Measurements from ENCODE around the gene C3orf80. TPM values are rescaled to one million over a fixed set of nuclear protein-coding genes. Genes with fewer than 3 reads are reported as not detected.

Gene C3orf80
- total and polyA plus RNA-seq, 4 donors = 0.23 to 3.3 (median 0.84) TPM

DNA sequence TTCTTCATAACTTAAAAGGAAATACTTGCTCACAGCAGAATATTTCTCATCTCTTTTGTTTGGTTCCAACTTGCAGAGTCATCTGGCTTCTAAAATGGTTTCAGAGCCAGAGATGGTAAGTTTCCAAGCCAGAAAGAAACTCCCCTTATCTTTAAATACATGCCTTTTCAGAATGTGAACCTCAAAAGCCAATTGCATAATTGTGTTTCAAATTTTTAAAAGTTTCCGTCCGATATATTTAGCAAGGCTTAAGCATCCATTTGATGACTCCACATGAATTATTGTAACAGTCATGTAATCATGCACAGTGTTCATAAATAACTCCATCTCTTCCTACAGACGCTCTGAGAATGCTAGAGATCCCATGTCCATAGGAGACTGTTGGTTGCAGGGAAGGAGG, 40.6 kb upstream of the C3orf80 start:
- DNase-seq (peak in 2 of 3 donors; percentile 29 to 68), ATAC-seq (ENCODE audit: insufficient read depth, low FRiP score) (peak; percentile 21)
- no peaks in the 10 kb centered on the region for H3K27me3 ChIP-seq (ENCODE audit: control insufficient read depth in 3 of 3, insufficient read depth in 3 of 3, low read length in 2 of 3)
- no peaks in the 10 kb centered on the region for H3K9me3 ChIP-seq (ENCODE audit: control insufficient read depth in 4 of 4, insufficient read depth in 3 of 4, low read length in 3 of 4)
- peaks cover 0 to 23% (median 4%) of the 10 kb centered on the region in 5 donors for H3K4me1 ChIP-seq (ENCODE audit: control insufficient read depth in 5 of 5, insufficient read depth in 5 of 5, low read length in 5 of 5)
- no peak overlapping the region for H3K4me3 ChIP-seq
- H3K27ac ChIP-seq (ENCODE audit: low read depth in 1 of 2, low read length in 1 of 2) = no peak overlapping the region
- no peak overlapping the region for H3K9ac ChIP-seq (ENCODE audit: insufficient read depth in 1 of 2, low read length in 2 of 2)
- WGBS, 2 donors = 18 to 34% methylated on average over 3 of the region's 3 CpGs
- TF ChIP-seq, protein P1, sequence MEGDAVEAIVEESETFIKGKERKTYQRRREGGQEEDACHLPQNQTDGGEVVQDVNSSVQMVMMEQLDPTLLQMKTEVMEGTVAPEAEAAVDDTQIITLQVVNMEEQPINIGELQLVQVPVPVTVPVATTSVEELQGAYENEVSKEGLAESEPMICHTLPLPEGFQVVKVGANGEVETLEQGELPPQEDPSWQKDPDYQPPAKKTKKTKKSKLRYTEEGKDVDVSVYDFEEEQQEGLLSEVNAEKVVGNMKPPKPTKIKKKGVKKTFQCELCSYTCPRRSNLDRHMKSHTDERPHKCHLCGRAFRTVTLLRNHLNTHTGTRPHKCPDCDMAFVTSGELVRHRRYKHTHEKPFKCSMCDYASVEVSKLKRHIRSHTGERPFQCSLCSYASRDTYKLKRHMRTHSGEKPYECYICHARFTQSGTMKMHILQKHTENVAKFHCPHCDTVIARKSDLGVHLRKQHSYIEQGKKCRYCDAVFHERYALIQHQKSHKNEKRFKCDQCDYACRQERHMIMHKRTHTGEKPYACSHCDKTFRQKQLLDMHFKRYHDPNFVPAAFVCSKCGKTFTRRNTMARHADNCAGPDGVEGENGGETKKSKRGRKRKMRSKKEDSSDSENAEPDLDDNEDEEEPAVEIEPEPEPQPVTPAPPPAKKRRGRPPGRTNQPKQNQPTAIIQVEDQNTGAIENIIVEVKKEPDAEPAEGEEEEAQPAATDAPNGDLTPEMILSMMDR (IDR thresholded peaks at IDR 0.05; ENCODE audit: control extremely low read depth, extremely low read depth) = no peak
- no peaks in the 10 kb centered on the region for H3K36me3 ChIP-seq (ENCODE audit: control insufficient read depth in 4 of 4, insufficient read depth in 4 of 4, low read length in 4 of 4)

DNA sequence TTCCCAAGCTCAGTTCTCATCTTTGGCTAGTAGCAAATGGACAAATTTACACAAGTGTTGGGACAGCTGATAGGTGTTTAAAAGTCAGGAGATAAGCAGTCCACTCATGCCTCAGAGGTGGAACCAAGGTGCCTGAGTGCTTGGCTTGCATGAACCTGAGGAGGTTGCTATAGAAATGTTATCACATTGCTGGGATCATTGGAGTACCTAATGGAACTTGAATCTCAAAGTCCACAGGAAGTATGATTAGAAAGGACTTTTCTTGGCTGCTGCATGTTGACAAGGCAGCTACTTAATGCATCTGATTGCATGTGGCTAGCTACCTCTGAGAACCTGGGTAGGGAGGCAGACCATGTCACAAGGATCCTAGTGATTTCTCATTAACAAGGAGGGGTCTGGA, 39.5 kb upstream of the C3orf80 start:
- no peak overlapping the region for H3K27ac ChIP-seq (ENCODE audit: low read depth in 1 of 2, low read length in 1 of 2)
- TF ChIP-seq, protein P1 (IDR thresholded peaks at IDR 0.05; ENCODE audit: control extremely low read depth, extremely low read depth) = no peak
- H3K9me3 ChIP-seq (ENCODE audit: control insufficient read depth in 4 of 4, insufficient read depth in 3 of 4, low read length in 3 of 4) = no peaks in the 10 kb centered on the region
- H3K4me1 ChIP-seq (ENCODE audit: control insufficient read depth in 5 of 5, insufficient read depth in 5 of 5, low read length in 5 of 5) = peaks cover 0 to 21% (median 4%) of the 10 kb centered on the region in 5 donors
- H3K9ac ChIP-seq (ENCODE audit: insufficient read depth in 1 of 2, low read length in 2 of 2) = no peak overlapping the region
- ATAC-seq (ENCODE audit: insufficient read depth, low FRiP score) (no peak), DNase-seq (peak; percentile 15 to 70 (median 25))
- H3K27me3 ChIP-seq (ENCODE audit: control insufficient read depth in 3 of 3, insufficient read depth in 3 of 3, low read length in 2 of 3) = no peaks in the 10 kb centered on the region
- no peaks in the 10 kb centered on the region for H3K36me3 ChIP-seq (ENCODE audit: control insufficient read depth in 4 of 4, insufficient read depth in 4 of 4, low read length in 4 of 4)
- H3K4me3 ChIP-seq = no peak overlapping the region

DNA sequence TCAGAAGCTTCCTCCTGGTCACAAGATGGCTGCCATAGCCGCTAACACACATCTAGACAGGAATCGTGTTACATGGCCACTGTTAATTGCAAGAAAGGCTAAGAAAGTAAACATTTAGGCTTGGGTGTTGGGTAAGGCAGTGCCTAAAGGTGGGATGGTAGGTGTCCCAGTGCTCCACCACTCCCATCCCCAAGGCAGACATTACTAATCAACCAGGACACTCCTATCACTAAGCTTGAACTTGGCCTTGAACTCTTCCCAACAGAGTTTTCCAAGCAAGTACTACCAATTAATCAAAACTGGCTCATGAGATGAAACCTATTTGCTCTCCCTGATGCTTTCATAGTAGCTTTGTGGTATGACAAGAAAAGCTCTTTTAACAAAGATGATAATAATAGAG, 37.9 kb upstream of the C3orf80 start:
- no peak for ATAC-seq (ENCODE audit: insufficient read depth, low FRiP score)
- Histone ChIP-seq H3K4me1 (ENCODE audit: control insufficient read depth in 5 of 5, insufficient read depth in 5 of 5, low read length in 5 of 5) (peaks cover 0 to 15% (median 0%) of the 10 kb centered on the region in 5 donors), H3K36me3 (ENCODE audit: control insufficient read depth in 4 of 4, insufficient read depth in 4 of 4, low read length in 4 of 4) (no peaks in the 10 kb centered on the region), H3K27me3 (ENCODE audit: control insufficient read depth in 3 of 3, insufficient read depth in 3 of 3, low read length in 2 of 3) (no peaks in the 10 kb centered on the region), H3K27ac (ENCODE audit: low read depth in 1 of 2, low read length in 1 of 2) (no peak overlapping the region), H3K4me3 (no peak overlapping the region), H3K9ac (ENCODE audit: insufficient read depth in 1 of 2, low read length in 2 of 2) (no peak overlapping the region), H3K9me3 (ENCODE audit: control insufficient read depth in 4 of 4, insufficient read depth in 3 of 4, low read length in 3 of 4) (no peaks in the 10 kb centered on the region)
- WGBS, 2 donors = 93 to 94% methylated on average over 2 of the region's 2 CpGs
- TF ChIP-seq, protein P1 (IDR thresholded peaks at IDR 0.05; ENCODE audit: control extremely low read depth, extremely low read depth) = no peak
- no peak for DNase-seq

Data from lung (tissue), 12 donors.